B cell (primary cell): ENCODE measurements around the gene ALMS1. TPM values are rescaled to one million over a fixed set of nuclear protein-coding genes. Genes with fewer than 3 reads are reported as not detected.

ENCODE experiments used
- ATAC-seq: fragments of 200-7000 bp; cut with Tn5 transposase; one replicate; pipeline ENCODE4 v1.10.0; 2021; ENCODE audit warnings: low read depth, mild to moderate bottlenecking, moderate number of reproducible peaks, moderate library complexity
- CTCF ChIA-PET: fragments of 350-600 bp; sonication (Branson Sonifier 250); formaldehyde crosslinking; loops from one replicate; lab custom pipeline; 2021; ENCODE audit warnings: antibody characterized with exemption, inconsistent platforms; lab: Charles Lee
- POLR2A ChIA-PET: fragments of 350-600 bp; sonication (Branson Sonifier 250); formaldehyde crosslinking; loops from one replicate; lab custom pipeline; 2021; ENCODE audit warnings: antibody characterized with exemption; lab: Charles Lee
- DNase-seq: peaks from one replicate; pipeline ENCODE4 v3.0.0; 2013
- H2AFZ ChIP-seq: 2 replicates; pipeline ENCODE4 v1.6.1; 2012; ENCODE audit warnings: mild to moderate bottlenecking, low read depth, low read length; ENCODE audit not compliant: insufficient read depth, poor library complexity, severe bottlenecking
- H3K27ac ChIP-seq, 2 donors: 1 replicate in 1 of 2; 2 replicates in 1 of 2; pipeline ENCODE4 v1.5.1; 2012 to 2013; ENCODE audit warnings: low read length in 2 of 2, mild to moderate bottlenecking in 2 of 2, moderate library complexity in 1 of 2
- H3K27me3 ChIP-seq, 4 experiments: fragments of 200-600 bp in 1 of 4; sonication (generic) in 1 of 4; replicated peaks in 1 of 4; 1 replicate in 2 of 4; 2 replicates in 2 of 4; pipeline versions ENCODE4 v1.6.1 to v1.7.0; 2013 to 2016; ENCODE audit warnings: low read length in 3 of 4, mild to moderate bottlenecking in 2 of 4, mixed read lengths in 1 of 4, moderate library complexity in 1 of 4; ENCODE audit not compliant: insufficient read depth in 4 of 4, control insufficient read depth in 3 of 4; ENCODE audit errors: control extremely low read depth in 1 of 4
- H3K36me3 ChIP-seq, 2 experiments: replicated peaks in 1 of 2; 1 replicate in 1 of 2; 2 replicates in 1 of 2; pipeline versions ENCODE4 v1.6.1 to v1.7.1; 2013; ENCODE audit warnings: low read length in 1 of 2; ENCODE audit not compliant: insufficient read depth in 2 of 2, control insufficient read depth in 1 of 2; ENCODE audit errors: control extremely low read depth in 1 of 2, extremely low read depth in 1 of 2
- H3K4me1 ChIP-seq, 2 donors: fragments of 200-600 bp in 1 of 2; sonication (generic) in 1 of 2; 1 replicate in 1 of 2; 2 replicates in 1 of 2; pipeline versions ENCODE4 v1.5.1 to v1.6.1; 2013 to 2017; ENCODE audit warnings: low read length in 2 of 2; ENCODE audit not compliant: control insufficient read depth in 2 of 2, insufficient read depth in 2 of 2
- H3K4me2 ChIP-seq: replicated peaks from 2 replicates; pipeline ENCODE3; 2012; ENCODE audit warnings: mild to moderate bottlenecking, low read depth, low read length; ENCODE audit not compliant: poor library complexity, severe bottlenecking
- H3K4me3 ChIP-seq, 5 experiments: fragments of 200-600 bp in 1 of 5; sonication (generic) in 1 of 5; 1 replicate in 3 of 5; 2 replicates in 2 of 5; pipeline versions ENCODE4 v1.5.1 to v1.7.0; 2011 to 2016; ENCODE audit warnings: low read length in 4 of 5, mild to moderate bottlenecking in 4 of 5, low read depth in 2 of 5, control low read depth in 1 of 5, moderate library complexity in 1 of 5; ENCODE audit not compliant: insufficient read depth in 1 of 5; ENCODE audit errors: control extremely low read depth in 1 of 5, extremely low read depth in 1 of 5
- H3K79me2 ChIP-seq: fragments of 200-600 bp; sonication (generic); one replicate; pipeline ENCODE4 v1.6.0; 2016; ENCODE audit warnings: low read length; ENCODE audit not compliant: control insufficient read depth, insufficient read depth
- H3K9ac ChIP-seq: fragments of 200-600 bp; sonication (generic); 2 replicates; pipeline ENCODE4 v1.6.1; 2017; ENCODE audit warnings: mild to moderate bottlenecking, low read length, moderate library complexity
- H3K9me3 ChIP-seq, 3 donors: one replicate each; pipeline versions ENCODE4 v1.6.1 to v1.7.1; 2013; ENCODE audit warnings: low read length in 2 of 3; ENCODE audit not compliant: control insufficient read depth in 2 of 3, insufficient read depth in 1 of 3; ENCODE audit errors: control extremely low read depth in 1 of 3
- H4K20me1 ChIP-seq: 2 replicates; pipeline ENCODE4 v1.6.0; 2012; ENCODE audit warnings: mild to moderate bottlenecking, low read length; ENCODE audit not compliant: insufficient read depth, control insufficient read depth, poor library complexity, severe bottlenecking
- H3K27ac Mint-ChIP-seq: one replicate; pipeline ENCODE4 v1.8.0; 2021; ENCODE audit warnings: mixed read lengths
- H3K27me3 Mint-ChIP-seq: one replicate; pipeline ENCODE4 v1.8.0; 2021; ENCODE audit warnings: mixed read lengths
- H3K4me1 Mint-ChIP-seq: one replicate; pipeline ENCODE4 v1.8.0; 2021; ENCODE audit warnings: mixed read lengths
- H3K4me3 Mint-ChIP-seq: one replicate; pipeline ENCODE4 v1.8.0; 2021; ENCODE audit warnings: mixed read lengths
- H3K9me3 Mint-ChIP-seq: one replicate; pipeline ENCODE4 v1.8.0; 2022; ENCODE audit warnings: mixed read lengths; ENCODE audit not compliant: insufficient read depth
- EZH2 ChIP-seq: IDR thresholded peaks from 2 replicates; pipeline ENCODE4 v1.6.1; 2012; ENCODE audit warnings: borderline replicate concordance, low read depth, mild to moderate bottlenecking, moderate library complexity, low read length; ENCODE audit not compliant: insufficient read depth, poor library complexity, severe bottlenecking
- WGBS: methylation state at CpG from one replicate; pipeline ENCODE4 v1.1.5; 2013; ENCODE audit warnings: missing lambda C conversion rate; ENCODE audit not compliant: insufficient coverage; 5-methylcytosine and 5-hydroxymethylcytosine counted together
- intact Hi-C: fragments of 100-400 bp; cut with micrococcal nuclease; formaldehyde crosslinking; loops from one replicate; pipeline ENCODE4 v1.10.0; 2022
- polyA plus RNA-seq: library from polyadenylated mRNA; depleted of rRNA; stranded (reverse); fragments of >200 nt; gene quantifications from 2 replicates; pipeline ENCODE4 v1.2.3, GENCODE V29; 2012
- total RNA-seq, 2 donors: library from RNA; stranded (reverse); fragments of 120-200 nt in 1 of 2; gene quantifications; 1 replicate in 1 of 2; 2 replicates in 1 of 2; pipeline versions ENCODE4 v1.2.3 to v1.2.4, GENCODE V29; 2013 to 2022
- TF ChIP-seq, protein P1 (sequence below): fragments of 200-600 bp; IDR thresholded peaks from one replicate; pipeline ENCODE4 v1.8.0; 2022; ENCODE audit warnings: antibody characterized with exemption, mild to moderate bottlenecking

The ALMS1 gene
- total and polyA plus RNA-seq, 2 donors (not counting 1 experiment from before 2014, with no cell fraction given), result 4.8 to 32.1 TPM

DNA sequence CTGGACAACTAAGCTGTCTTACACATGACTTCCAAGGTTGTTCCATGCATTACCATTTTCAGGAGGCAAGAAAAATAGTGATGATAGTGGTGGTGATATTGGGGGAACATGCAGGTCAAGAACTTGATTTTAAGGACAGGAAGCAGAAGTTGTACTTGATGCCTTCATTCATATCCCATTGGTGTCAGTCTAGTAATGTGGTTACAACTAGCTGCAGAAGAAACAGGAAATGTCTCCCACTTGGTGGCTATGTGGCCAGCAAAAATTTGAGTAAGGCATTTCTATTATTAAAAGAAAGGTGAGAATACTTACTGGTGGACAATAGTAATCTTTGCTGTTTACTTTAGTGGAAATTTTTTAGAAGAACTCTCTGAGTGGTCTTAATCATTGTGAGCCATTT lies 103.4 kb downstream of the ALMS1 start:
- H3K4me1 ChIP-seq, result no peaks in the 10 kb centered on the region
- H3K27me3 ChIP-seq, result no peaks in the 10 kb centered on the region
- H4K20me1 ChIP-seq, result no peaks in the 10 kb centered on the region
- peaks cover 0 to 19% (median 5%) of the 10 kb centered on the region in 3 donors for H3K9me3 ChIP-seq
- no peak overlapping the region for H2AFZ ChIP-seq
- H3K4me3 ChIP-seq, result no peak overlapping the region
- TF ChIP-seq, protein P1, sequence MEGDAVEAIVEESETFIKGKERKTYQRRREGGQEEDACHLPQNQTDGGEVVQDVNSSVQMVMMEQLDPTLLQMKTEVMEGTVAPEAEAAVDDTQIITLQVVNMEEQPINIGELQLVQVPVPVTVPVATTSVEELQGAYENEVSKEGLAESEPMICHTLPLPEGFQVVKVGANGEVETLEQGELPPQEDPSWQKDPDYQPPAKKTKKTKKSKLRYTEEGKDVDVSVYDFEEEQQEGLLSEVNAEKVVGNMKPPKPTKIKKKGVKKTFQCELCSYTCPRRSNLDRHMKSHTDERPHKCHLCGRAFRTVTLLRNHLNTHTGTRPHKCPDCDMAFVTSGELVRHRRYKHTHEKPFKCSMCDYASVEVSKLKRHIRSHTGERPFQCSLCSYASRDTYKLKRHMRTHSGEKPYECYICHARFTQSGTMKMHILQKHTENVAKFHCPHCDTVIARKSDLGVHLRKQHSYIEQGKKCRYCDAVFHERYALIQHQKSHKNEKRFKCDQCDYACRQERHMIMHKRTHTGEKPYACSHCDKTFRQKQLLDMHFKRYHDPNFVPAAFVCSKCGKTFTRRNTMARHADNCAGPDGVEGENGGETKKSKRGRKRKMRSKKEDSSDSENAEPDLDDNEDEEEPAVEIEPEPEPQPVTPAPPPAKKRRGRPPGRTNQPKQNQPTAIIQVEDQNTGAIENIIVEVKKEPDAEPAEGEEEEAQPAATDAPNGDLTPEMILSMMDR, result no peak
- TF ChIP-seq EZH2, result no peak
- no peak overlapping the region for H3K4me2 ChIP-seq
- no peak for ATAC-seq
- no peak overlapping the region for H3K27ac Mint-ChIP-seq
- no peak for DNase-seq
- H3K4me1 Mint-ChIP-seq, result no peaks in the 10 kb centered on the region
- peaks cover 2% of the 10 kb centered on the region for H3K9me3 Mint-ChIP-seq
- intact Hi-C loops, result no loop called here
- no peaks in the 10 kb centered on the region for H3K79me2 ChIP-seq
- H3K9ac ChIP-seq, result no peak overlapping the region
- H3K36me3 ChIP-seq, result peaks cover 0 to 18% of the 10 kb centered on the region in 2 experiments
- POLR2A ChIA-PET, result no interaction called here
- no peak overlapping the region for H3K27ac ChIP-seq
- CTCF ChIA-PET, result no interaction called here
- no peaks in the 10 kb centered on the region for H3K27me3 Mint-ChIP-seq
- H3K4me3 Mint-ChIP-seq, result no peak overlapping the region

DNA sequence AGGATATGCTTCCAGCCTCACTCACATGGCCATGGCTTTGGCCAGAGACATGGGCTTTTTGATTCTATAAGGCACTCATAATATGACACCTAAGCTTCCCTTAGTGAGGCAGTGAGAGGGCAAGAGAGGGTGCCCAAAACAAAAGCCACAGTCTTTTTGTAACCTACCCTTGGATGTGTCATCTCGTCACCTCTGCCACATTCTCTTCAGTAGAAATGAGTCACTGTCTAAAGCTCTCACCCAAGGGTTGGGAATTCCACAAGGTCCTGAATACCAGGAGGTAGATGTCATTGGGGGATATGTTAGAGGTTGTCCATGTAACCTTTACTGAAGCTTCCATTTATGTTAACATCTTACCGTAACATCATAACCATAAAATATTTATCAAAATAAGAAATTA lies 108.4 kb downstream of the ALMS1 start:
- H3K9me3 ChIP-seq, result no peaks in the 10 kb centered on the region
- H3K27ac ChIP-seq, result no peak overlapping the region
- no peak overlapping the region for H3K4me3 ChIP-seq
- no peak overlapping the region for H2AFZ ChIP-seq
- CTCF ChIA-PET, result no interaction called here
- no peaks in the 10 kb centered on the region for H3K27me3 ChIP-seq
- no peak for DNase-seq
- H3K79me2 ChIP-seq, result no peaks in the 10 kb centered on the region
- H3K36me3 ChIP-seq, result peaks cover 0 to 14% of the 10 kb centered on the region in 2 experiments
- TF ChIP-seq, protein P1, result no peak
- no peak for TF ChIP-seq EZH2
- intact Hi-C loops, result no loop called here
- no peaks in the 10 kb centered on the region for H3K4me1 ChIP-seq
- no peaks in the 10 kb centered on the region for H3K4me1 Mint-ChIP-seq
- H3K9me3 Mint-ChIP-seq, result no peaks in the 10 kb centered on the region
- H4K20me1 ChIP-seq, result no peaks in the 10 kb centered on the region
- no peak overlapping the region for H3K4me2 ChIP-seq
- no peaks in the 10 kb centered on the region for H3K27me3 Mint-ChIP-seq
- WGBS, result no CpG with 5 or more reads among the region's 2 CpGs
- H3K9ac ChIP-seq, result no peak overlapping the region
- no peak overlapping the region for H3K27ac Mint-ChIP-seq
- no peak overlapping the region for H3K4me3 Mint-ChIP-seq
- POLR2A ChIA-PET, result no interaction called here
- no peak for ATAC-seq
